Stimulated activated naive CD8-positive, alpha-beta T cell treated with anti-CD3 and anti-CD28 coated beads, Interleukin-15, amount 100 ng/mL, for 72 hours (primary cell): ENCODE data around the gene TCFL5.

Experiments
- ATAC-seq: fragments of 150-1000 bp; cut with Tn5 transposase; 2 replicates; pipeline ENCODE4 v1.10.0; 2021; ENCODE audit warnings: mild to moderate bottlenecking, moderate library complexity
- DNase-seq, 2 donors: peaks; one replicate each; pipeline ENCODE4 v3.0.0; 2021 to 2022
- H3K27ac Mint-ChIP-seq, 2 donors: one replicate each; pipeline ENCODE4 v1.8.0; 2022; ENCODE audit warnings: mild to moderate bottlenecking in 2 of 2, mixed read lengths in 2 of 2, moderate library complexity in 2 of 2
- H3K27me3 Mint-ChIP-seq: one replicate; pipeline ENCODE4 v1.8.0; 2022; ENCODE audit warnings: mixed read lengths
- H3K4me1 Mint-ChIP-seq: one replicate; pipeline ENCODE4 v1.8.0; 2022; ENCODE audit warnings: mild to moderate bottlenecking, mixed read lengths
- H3K4me3 Mint-ChIP-seq, 2 donors: one replicate each; pipeline ENCODE4 v1.8.0; 2022; ENCODE audit warnings: mild to moderate bottlenecking in 2 of 2, mixed read lengths in 2 of 2, moderate library complexity in 1 of 2
- H3K9me3 Mint-ChIP-seq, 2 donors: one replicate each; pipeline ENCODE4 v1.8.0; 2022; ENCODE audit warnings: mixed read lengths in 2 of 2

TCFL5 gene

GRCh38 chr20:62820962-62821725 is 40.5 kb downstream of the TCFL5 start:
- peaks cover 38% of the 10 kb centered on the region for H3K27me3 Mint-ChIP-seq
- ATAC-seq (no peak), DNase-seq (no peak)
- no peak overlapping the region for H3K27ac Mint-ChIP-seq
- H3K4me1 Mint-ChIP-seq: peaks cover under 1% of the 10 kb centered on the region
- no peak overlapping the region for H3K4me3 Mint-ChIP-seq
- H3K9me3 Mint-ChIP-seq: no peaks in the 10 kb centered on the region

DNA sequence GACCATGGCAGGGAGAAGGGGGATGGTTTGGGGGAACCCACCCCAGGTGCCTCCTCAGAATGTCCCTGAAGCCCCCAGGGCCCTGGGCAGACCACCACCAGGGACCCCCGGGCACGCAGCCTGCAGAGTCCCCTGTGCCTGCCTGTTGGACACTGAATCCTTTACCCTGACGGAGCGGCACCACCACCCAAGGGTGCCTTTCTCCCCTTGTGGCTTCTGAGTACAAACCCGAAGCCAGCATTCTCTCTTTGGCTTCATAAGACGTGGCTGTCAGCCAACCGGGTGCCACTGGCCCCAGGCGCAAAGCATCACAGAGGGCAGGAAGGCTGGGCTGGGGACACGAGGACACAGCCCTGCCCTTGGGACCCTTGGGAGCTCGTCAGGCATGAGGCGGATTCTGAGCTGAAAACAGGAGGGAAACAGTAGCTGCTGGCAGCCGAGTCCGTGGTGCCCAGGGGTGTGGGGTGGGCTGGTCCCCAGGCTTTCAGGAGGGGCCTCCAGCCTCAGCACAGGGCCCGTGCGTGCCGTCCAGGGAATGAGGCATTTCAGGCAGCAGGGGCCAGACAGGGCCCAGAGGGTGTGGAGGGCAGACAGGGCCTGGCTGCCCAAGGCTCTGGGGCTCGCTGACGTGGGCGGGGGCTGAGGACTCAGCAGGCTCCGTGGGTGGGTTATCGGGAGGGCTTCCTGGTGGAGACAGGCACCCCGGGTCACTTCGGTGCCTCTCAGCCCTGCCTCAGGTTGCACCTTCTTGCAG is 41.2 kb downstream of the TCFL5 start:
- H3K4me3 Mint-ChIP-seq: no peak overlapping the region
- DNase-seq (no peak), ATAC-seq (no peak)
- H3K4me1 Mint-ChIP-seq: peaks cover 8% of the 10 kb centered on the region
- peaks cover 46% of the 10 kb centered on the region for H3K27me3 Mint-ChIP-seq
- no peaks in the 10 kb centered on the region for H3K9me3 Mint-ChIP-seq
- H3K27ac Mint-ChIP-seq: peak overlapping the region in 1 of 2 donors; percentile 28

GRCh38 chr20:62819494-62820174 is 42.0 kb downstream of the TCFL5 start:
- peaks cover 16% of the 10 kb centered on the region for H3K4me1 Mint-ChIP-seq
- no peaks in the 10 kb centered on the region for H3K9me3 Mint-ChIP-seq
- ATAC-seq (no peak), DNase-seq (no peak)
- peaks cover 53% of the 10 kb centered on the region for H3K27me3 Mint-ChIP-seq
- no peak overlapping the region for H3K4me3 Mint-ChIP-seq
- H3K27ac Mint-ChIP-seq: no peak overlapping the region

DNA sequence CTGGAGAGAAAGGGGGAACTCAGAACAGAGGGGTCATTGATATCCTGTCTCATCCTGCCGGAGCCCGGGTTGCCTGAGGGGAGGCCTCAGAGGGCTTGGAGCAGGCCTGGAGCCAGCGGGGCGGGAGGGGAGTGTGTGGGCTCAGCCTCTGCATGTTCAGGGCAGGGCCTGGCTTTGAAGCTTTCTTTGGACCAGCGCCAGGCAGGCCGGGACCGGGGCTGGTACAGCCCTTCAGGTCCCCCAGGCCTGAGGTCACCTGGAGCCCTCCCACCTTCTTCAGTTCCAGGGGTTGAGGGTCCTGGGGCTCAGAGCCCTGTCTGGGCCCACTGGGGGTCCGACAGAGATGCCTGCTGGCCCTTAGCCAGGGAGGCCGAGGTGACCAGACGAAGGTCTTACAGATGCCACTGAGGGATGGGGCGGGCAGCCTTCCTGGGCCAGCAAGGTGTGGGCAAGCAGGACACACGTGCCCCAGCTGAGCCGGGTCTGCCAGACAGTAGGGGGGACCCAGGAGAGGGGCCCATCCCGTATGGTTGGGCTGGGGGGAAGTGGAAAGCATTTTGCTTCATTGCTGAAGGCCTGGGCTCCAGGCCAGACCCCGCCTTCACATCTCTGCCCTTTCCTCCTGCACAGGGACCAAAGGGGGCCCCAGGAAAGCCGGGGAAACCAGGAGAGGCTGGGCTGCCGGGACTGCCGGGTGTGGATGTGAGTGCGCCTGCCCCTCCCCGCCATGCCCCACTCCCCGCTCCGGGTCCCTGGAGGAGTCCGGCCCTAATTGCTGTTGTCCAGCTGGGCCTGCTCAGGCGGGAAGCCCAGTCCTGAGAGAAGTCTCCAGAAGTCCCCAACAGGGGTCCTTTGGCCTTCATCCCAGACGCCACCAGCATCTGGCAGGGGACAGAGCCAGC is 42.8 kb downstream of the TCFL5 start:
- Mint-ChIP-seq H3K4me1 (peaks cover 19% of the 10 kb centered on the region), H3K27me3 (peaks cover 57% of the 10 kb centered on the region), H3K9me3 (no peaks in the 10 kb centered on the region), H3K4me3 (no peak overlapping the region), H3K27ac (peak overlapping the region in 1 of 2 donors; percentile 51)
- ATAC-seq (no peak), DNase-seq (no peak)

DNA sequence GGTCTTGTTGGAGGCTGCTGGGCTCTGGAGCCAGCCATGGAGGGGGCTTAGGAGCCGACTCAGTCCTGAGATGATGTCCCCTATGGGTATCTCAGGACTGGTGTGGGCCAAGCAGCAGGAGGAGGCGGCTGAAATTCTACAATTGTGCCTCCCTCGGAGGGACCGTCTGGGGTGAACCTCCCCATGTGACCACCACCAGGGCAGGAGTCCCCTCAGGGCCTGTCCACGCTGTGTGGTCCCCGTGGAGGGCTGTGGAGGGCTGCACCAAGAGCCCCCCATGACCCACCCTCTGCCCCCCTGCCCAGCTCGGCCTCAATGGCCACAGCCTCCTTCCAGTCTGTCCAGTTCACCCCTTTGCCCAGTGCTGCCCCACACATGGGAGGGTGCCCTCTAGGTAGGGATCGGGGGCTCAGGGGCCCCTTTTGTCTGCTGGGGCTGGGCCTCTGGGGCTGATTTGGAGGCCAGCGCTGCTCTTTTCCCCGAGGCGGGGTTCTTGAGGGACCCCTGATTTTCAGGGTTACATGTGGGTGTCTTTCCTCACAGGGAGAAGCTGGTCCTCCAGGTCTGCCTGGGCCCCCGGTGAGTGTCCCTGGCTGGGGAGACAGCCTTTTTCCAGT is 43.5 kb downstream of the TCFL5 start:
- Mint-ChIP-seq H3K27ac (no peak overlapping the region), H3K4me3 (no peak overlapping the region), H3K9me3 (no peaks in the 10 kb centered on the region), H3K4me1 (peaks cover 19% of the 10 kb centered on the region), H3K27me3 (peaks cover 57% of the 10 kb centered on the region)
- no peak for ATAC-seq
- DNase-seq: no peak

DNA sequence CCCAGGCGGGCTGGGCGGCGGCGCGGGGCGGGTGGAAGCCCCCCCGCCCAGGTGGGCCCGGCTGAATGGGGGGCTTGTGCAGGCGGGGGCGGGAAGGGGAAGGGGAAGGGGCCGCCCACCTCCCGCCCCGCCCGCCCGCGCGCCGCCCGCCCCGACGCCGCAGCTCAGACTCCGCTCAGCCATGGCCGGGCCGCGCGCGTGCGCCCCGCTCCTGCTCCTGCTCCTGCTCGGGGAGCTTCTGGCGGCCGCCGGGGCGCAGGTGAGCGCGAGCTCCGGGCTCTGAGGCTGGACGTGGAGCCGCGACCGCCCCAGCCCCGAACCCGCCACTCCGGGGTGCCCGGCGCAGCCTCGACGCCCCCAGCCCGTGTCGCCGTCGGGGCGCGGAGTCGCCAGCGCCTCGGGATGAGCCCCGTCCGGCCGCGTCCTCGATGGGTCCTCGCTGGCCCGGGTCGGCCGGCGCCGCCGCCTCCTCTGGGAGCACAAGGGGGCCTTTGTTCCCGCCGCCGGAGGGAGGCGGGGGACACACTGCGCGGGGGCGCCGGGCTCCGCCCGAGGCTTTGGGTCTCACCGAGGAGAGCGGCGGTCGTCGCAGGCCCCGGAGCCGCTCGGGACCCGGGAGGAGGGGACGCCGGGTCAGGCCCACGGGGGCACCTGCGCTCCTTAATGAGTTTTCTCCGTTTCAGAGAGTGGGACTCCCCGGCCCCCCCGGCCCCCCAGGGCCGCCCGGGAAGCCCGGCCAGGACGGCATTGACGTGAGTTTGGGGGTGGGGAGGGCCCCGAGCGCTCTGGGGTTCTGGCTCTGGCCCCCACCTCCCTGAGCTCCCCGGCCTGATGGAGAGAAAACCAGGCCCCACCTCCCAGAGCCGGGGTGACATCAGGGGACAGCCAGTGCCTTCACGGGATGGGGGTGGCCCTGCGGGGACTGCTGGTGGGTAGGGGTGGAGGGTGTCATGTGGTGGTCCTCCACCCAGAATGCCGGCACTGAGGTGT is 44.4 kb downstream of the TCFL5 start, which contains the start of gene COL9A3:
COL9A3 (plus strand) TSS at position 167 of the 990 bp plus-strand sequence; CDS start at position 182, 15 bp downstream.
- Mint-ChIP-seq H3K27ac (peak within 1 kb of the TSS in 1 of 2 donors; percentile 48), H3K4me1 (peaks cover 21% of the 10 kb centered on the region), H3K9me3 (no peaks in the 10 kb centered on the region), H3K4me3 (peak within 1 kb of the TSS; percentile 54 to 56), H3K27me3 (peaks cover 57% of the 10 kb centered on the region)
- DNase-seq: no peak
- peak; percentile 19 for ATAC-seq

DNA sequence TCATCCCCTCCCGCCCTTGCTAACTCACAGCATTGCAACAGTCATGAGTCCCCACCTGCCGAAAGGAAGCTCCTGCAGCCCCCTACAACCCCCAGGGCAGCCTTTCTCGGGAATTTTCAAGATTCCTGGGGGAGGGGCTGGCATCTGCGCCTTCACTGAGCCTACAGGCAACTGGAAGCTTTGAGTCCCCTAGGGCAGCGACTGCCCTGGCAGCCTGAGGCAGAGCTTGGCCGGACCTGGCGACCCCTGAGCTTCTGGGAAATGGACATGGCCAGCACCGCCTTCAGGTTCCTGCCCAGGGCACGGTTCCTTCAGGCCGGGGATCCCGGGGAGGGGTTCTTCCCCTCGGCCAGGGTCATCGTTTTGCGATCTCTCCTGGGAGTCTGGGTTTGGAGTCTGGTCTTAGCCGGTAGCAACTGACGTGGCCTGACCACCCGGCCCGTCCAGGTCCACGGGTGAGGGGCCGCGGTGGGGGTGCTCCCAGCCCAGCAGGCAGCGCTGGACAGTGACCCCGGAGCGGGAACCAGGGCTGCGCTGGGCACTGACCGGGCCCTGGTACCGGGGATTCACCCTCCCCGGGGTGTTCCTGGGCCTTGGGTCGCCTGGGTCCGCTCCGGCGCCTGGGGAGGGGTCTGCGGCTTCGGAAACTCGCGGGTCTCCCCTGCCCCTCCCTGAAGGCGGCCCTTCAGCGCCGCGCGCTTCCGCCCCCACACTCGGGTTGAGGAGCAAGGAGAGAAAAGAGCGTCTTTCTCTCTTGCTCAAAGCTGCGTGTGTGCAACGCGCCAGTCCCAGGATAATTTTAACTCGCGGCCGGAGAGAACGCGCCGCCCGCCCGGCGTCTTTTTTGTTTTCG is 45.4 kb downstream of the TCFL5 start:
- H3K27me3 Mint-ChIP-seq: peaks cover 57% of the 10 kb centered on the region
- peaks cover 27% of the 10 kb centered on the region for H3K4me1 Mint-ChIP-seq
- peak overlapping the region; percentile 54 to 56 for H3K4me3 Mint-ChIP-seq
- ATAC-seq: no peak
- H3K9me3 Mint-ChIP-seq: no peaks in the 10 kb centered on the region
- H3K27ac Mint-ChIP-seq: peak overlapping the region in 1 of 2 donors; percentile 48
- DNase-seq: no peak

DNA sequence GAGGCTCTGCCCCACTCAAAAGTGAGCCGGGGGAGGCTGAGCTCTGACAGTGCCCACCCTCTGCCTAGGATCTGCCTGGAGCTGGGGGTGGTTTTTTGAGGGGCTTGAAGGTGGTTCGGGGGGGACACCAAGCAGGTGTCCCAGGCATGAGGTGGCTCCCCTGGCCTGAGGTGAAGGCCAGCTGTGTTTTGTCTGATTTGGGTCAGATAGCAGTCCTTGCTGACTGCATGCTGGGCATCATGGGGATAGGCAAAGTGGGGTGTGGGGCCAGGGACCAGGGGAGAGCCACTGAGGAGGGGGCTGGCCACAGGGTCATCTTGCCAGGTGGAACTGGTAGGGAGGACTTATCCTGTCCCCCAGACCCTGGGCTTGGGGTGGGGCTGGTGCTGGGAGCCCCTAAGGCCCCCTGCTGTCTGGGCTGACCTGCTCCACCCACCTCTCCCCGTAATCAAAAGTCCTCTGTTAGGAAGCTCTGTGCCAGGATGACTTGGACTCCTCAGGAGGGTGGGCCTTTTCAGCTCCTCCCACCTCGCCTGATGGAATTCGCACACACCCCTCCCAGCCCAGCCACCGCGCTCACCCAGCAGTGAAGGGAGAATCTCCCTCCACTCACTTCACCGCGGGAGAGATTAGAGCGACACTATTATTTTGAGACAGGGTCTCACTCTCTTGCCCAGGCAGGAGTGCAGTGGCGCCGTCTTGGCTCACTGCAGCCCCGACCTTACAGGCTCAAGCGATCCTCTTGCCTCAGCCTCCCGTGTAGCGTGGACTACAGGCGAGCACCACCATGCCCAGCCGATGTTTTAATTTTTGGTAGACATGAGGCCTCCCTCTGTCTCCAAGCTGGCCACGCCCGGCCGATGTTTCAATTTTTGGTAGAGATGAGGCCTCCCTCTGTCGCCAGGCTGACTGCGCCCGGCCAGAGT is 46.3 kb downstream of the TCFL5 start:
- Mint-ChIP-seq H3K4me1 (peaks cover 27% of the 10 kb centered on the region), H3K9me3 (no peaks in the 10 kb centered on the region), H3K27ac (peak overlapping the region in 1 of 2 donors; percentile 43), H3K27me3 (peaks cover 54% of the 10 kb centered on the region), H3K4me3 (peak overlapping the region in 1 of 2 donors; percentile 41)
- ATAC-seq (peak; percentile 31), DNase-seq (no peak)

GRCh38 chr20:62814709-62815065 is 46.9 kb downstream of the TCFL5 start:
- peaks cover 47% of the 10 kb centered on the region for H3K27me3 Mint-ChIP-seq
- peaks cover 27% of the 10 kb centered on the region for H3K4me1 Mint-ChIP-seq
- DNase-seq (no peak), ATAC-seq (no peak)
- H3K4me3 Mint-ChIP-seq: no peak overlapping the region
- H3K27ac Mint-ChIP-seq: no peak overlapping the region
- H3K9me3 Mint-ChIP-seq: no peaks in the 10 kb centered on the region

- ATAC-seq: peak; percentile 21
- no peak for DNase-seq
- Mint-ChIP-seq H3K27me3 (peaks cover 42% of the 10 kb centered on the region), H3K9me3 (no peaks in the 10 kb centered on the region), H3K4me1 (peaks cover 27% of the 10 kb centered on the region), H3K27ac (no peak overlapping the region), H3K4me3 (no peak overlapping the region)
Measured at GRCh38 chr20:62814060-62814708, 47.4 kb downstream of the TCFL5 start.

DNA sequence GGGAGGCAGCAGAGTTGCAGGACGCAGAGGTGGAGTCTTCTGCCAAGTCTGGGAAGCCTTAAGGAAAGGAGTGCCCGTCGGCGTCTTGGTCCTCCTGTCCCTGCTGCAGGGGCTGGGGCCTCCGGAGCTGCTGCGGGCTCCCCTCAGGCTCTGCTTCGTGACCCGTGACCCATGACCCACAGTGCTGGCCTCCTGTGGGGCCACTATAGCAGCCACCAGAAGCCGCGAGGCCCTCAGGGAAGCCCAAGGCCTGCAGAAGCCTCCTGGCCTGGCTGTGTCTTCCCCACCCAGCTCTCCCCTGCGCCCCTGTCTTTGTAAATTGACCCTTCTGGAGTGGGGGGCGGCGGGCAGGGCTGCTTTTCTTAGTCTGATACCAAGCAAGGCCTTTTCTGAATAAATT is 48.0 kb downstream of the TCFL5 start:
- ATAC-seq: no peak
- Mint-ChIP-seq H3K9me3 (no peaks in the 10 kb centered on the region), H3K4me3 (no peak overlapping the region), H3K27me3 (peaks cover 36% of the 10 kb centered on the region), H3K4me1 (peaks cover 27% of the 10 kb centered on the region), H3K27ac (no peak overlapping the region)
- no peak for DNase-seq

GRCh38 chr20:62812907-62813200 is 48.8 kb downstream of the TCFL5 start:
- Mint-ChIP-seq H3K27ac (no peak overlapping the region), H3K9me3 (no peaks in the 10 kb centered on the region), H3K27me3 (peaks cover 29% of the 10 kb centered on the region), H3K4me3 (no peak overlapping the region), H3K4me1 (peaks cover 33% of the 10 kb centered on the region)
- ATAC-seq (no peak), DNase-seq (no peak)
